Suppressor macrophage (primary cell): ENCODE measurements around the gene ADGRE2.
"Not testable (repeated sequence)": the region's sequence is repeated elsewhere in the genome, so short reads cannot be mapped to it uniquely, and the experiment has no call there.

Experiments used
- DNase-seq, 4 experiments: peaks; one replicate each; pipeline ENCODE4 v3.0.0-alpha.2; 2020 to 2022
- total RNA-seq, 17 experiments: gene quantifications; one replicate each; lab custom pipeline; 2026; ENCODE audit warnings: mixed read lengths in 6 of 17, inconsistent platforms in 3 of 17; lab: John Stamatoyannopoulos, UW

Gene ADGRE2
- total RNA-seq, result 63.7 to 319 (median 121) reads per million in 17 experiments

- peak; percentile 36 to 62 (median 41) for DNase-seq
These were observed at the start of gene ADGRE2 for GRCh38 chr19:14778110-14778845. TSS of gene ADGRE2 (minus strand) at chr19:14778560. CDS start at chr19:14776756, 1,804 bp downstream.

GRCh38 chr19:14826006-14826405 lies 47.6 kb upstream of the ADGRE2 start:
- DNase-seq, result no peak

- DNase-seq, result peak; percentile 21 to 79 (median 64)
These were observed 43.6 kb upstream of the ADGRE2 start for GRCh38 chr19:14821937-14822336.

- DNase-seq, result no peak
These were observed 40.2 kb upstream of the ADGRE2 start for GRCh38 chr19:14818588-14818987.

- no peak for DNase-seq
These were observed 38.7 kb upstream of the ADGRE2 start for GRCh38 chr19:14817052-14817451.

GRCh38 chr19:14814982-14815652 lies 36.8 kb upstream of the ADGRE2 start:
- DNase-seq, result no peak

- DNase-seq, result no peak
These were observed 31.1 kb upstream of the ADGRE2 start for GRCh38 chr19:14809272-14810057.

GRCh38 chr19:14804765-14805164 lies 26.4 kb upstream of the ADGRE2 start:
- DNase-seq, result peak; percentile 30 to 55 (median 48)

- no peak for DNase-seq
These were observed 20.4 kb upstream of the ADGRE2 start for GRCh38 chr19:14798760-14799159.

GRCh38 chr19:14796021-14796420 lies 17.7 kb upstream of the ADGRE2 start:
- no peak for DNase-seq

- peak in 3 of 4 experiments; percentile 25 to 56 (median 35) for DNase-seq
These were observed 16.8 kb upstream of the ADGRE2 start for GRCh38 chr19:14795078-14795721.

- not testable (repeated sequence) for DNase-seq
These were observed 13.9 kb upstream of the ADGRE2 start for GRCh38 chr19:14792250-14792649.

- peak; percentile 45 to 74 (median 62) for DNase-seq
These were observed 8.1 kb upstream of the ADGRE2 start for GRCh38 chr19:14786421-14786851.

GRCh38 chr19:14785102-14785793 lies 6.9 kb upstream of the ADGRE2 start:
- DNase-seq, result peak; percentile 92 to 98 (median 96)

- peak; percentile 96 to 98 (median 98) for DNase-seq
These were observed 6.4 kb upstream of the ADGRE2 start for GRCh38 chr19:14784730-14785101.

- peak; percentile 44 to 73 (median 60) for DNase-seq
These were observed 5.1 kb upstream of the ADGRE2 start for GRCh38 chr19:14783410-14783998.

GRCh38 chr19:14782626-14783409 lies 4.5 kb upstream of the ADGRE2 start:
- peak in 2 of 4 experiments; percentile 46 to 47 for DNase-seq

- not testable (repeated sequence) for DNase-seq
These were observed 3.6 kb upstream of the ADGRE2 start for GRCh38 chr19:14781713-14782536.

- DNase-seq, result not testable (repeated sequence)
These were observed 2.4 kb upstream of the ADGRE2 start for GRCh38 chr19:14780622-14781225.
